Activated T-helper 1 cell treated with anti-CD3 and anti-CD28 coated beads, Interleukin-2, amount 50 U/mL, for 16 hours (primary cell): ENCODE data around the gene FOXN3.
"Not testable (repeated sequence)": the region's sequence is repeated elsewhere in the genome, so short reads cannot be mapped to it uniquely, and the experiment has no call there.

Experiments used
- DNase-seq, 2 donors: peaks; one replicate each; pipeline ENCODE4 v3.0.0-alpha.2; 2020; ENCODE audit warnings: low read depth in 1 of 2, low spot score in 1 of 2

The FOXN3 gene

DNA sequence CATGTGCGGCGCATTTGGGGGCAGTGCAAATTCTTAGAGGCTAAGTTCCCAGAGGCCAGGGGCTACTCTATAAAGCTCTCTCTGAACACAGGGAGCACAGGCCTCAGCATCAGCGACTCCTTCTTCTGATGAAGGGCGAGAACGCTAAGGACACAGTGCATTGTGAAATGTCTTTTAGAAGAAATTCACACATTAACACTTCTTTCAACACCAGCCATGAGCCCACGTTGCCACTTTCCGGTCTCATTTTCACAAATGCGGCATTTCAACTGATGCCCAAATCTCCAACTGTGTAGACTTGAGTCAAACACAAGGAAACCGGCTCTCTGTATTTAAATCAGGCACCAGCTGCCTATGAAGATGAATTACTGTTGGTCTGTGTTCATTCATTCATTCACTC is 162.0 kb downstream of the FOXN3 start:
- DNase-seq = no peak

DNA sequence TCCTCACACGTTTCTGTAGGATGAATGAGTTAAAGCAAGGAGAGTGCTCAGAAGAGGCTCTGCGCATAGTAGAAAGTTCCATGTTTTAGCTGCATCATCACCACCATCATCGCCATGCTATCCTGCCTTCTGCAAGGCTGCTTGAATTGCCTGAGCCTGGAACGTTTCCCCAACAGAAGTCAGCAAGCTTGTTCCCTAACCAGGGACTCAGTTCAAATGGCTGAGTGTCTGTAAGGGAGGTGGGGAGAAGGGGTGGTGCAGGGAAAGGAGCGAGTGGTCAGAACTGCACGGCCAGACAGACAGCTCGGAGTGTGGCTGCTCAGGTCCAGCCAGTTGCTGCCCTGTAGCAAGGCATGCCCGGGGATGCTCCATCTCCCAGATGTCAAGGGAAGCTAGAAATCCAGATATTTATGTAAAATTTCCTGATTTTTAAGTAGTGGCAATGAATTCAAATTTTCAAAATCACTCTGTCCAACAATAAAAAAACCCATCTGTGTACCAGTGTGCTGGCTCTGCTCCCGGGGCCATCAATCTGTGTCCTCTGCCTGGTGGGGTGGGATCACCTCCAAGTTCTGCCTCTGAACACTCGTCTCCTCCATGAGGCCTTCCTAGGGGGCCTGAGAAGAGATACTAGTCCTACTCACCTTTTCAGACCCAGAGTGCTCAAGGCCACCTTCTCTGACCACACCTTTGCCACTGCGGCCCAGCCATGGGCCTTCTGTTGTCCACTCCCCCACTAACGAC is 162.7 kb downstream of the FOXN3 start:
- DNase-seq = no peak

DNA sequence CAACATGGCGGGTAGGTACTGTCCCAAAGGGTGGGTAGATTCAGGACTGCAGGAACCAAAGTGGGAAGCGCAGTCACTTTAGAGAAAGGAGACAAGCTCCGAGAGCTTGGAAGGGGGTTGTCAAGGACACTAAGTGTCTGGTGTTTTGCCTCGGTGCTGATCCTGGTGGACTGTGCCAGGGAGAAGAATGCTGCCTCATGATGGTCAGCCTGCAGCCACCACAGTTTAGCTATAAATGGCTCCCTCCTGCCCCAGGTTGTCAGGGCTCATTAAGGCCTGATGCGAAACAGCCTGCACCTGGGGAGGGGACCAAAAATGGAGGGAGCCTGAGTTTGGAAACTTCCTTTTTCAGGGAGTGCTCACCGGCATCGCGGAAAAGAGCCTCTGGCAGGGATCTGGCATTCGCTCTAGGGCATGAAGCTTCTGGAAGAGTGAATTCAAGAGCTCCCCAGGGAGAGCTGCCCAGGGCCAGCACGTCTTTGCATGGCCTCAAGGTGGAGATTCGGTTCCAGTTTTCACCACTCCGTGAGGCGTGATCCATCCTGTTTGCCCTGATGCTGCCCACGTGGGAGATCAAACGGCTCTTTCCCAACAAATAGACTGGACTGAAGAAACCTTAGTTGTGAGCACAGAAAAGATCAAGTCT is 164.0 kb downstream of the FOXN3 start:
- DNase-seq = no peak

DNA sequence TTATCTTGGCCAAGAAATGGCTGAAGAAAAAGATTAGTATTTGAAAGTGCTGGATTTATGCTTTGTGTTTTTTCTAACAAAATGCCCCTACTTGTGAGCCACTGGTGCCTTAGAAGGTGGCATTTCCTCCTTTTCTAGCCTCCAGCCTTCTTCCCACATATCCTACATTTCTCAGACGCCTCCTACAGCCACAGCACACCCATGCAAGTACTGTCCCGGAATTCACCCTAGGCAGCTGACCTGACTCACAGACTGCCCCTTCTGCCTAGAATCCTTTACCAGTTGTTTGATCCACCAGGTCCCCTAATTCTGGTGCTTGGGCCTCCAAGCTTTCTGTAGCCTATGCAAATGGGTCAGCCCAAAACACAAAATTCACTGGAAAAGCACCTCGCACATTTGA is 166.0 kb downstream of the FOXN3 start:
- DNase-seq = no peak

DNA sequence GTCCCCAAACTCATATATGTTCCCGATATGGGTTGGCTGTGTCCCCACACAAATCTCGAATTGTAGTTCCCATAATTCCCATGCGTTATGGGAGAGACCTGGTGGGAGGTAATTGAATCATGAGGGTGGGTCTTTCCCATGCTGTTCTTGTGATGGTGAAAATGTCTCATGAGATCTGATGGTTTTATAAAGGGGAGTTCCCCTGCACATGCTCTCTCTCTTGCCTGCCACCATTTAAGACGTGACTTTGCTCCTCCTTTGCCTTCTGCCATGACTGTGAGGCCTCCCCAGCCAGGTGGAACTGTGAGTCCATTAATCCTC is 166.4 kb downstream of the FOXN3 start:
- not testable (repeated sequence) for DNase-seq

DNA sequence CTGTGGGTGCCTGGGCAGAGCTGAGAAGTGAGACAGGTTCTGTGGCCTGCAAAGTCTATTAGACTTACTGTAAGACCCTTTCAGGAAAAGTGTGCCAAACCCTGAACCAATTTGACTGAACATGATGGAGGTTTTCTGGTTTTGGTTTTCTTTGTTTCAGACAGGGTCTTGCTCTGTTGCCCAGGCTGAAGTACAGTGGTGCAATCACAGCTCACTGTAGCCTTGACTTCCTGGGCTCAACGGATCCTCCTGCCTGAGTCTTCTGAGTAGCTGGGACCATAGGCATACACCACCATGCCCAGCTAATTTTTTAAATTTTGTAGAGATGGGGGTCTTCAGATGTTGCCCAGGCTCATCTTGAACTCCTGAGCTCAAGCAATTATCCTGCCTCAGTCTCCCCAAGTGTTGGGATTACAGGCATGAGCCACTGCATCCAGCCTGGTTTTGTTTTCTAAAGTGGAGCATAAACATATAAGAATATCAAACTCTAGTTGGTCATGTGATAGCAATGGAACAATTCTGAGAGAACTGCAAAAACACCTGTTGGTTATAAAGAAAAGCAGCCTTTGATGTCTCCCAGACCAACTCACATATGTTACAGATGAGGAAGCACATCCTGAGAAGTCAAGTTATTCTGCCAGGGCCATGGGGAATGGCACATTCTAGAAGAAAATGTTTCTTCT is 166.9 kb downstream of the FOXN3 start:
- no peak for DNase-seq

DNA sequence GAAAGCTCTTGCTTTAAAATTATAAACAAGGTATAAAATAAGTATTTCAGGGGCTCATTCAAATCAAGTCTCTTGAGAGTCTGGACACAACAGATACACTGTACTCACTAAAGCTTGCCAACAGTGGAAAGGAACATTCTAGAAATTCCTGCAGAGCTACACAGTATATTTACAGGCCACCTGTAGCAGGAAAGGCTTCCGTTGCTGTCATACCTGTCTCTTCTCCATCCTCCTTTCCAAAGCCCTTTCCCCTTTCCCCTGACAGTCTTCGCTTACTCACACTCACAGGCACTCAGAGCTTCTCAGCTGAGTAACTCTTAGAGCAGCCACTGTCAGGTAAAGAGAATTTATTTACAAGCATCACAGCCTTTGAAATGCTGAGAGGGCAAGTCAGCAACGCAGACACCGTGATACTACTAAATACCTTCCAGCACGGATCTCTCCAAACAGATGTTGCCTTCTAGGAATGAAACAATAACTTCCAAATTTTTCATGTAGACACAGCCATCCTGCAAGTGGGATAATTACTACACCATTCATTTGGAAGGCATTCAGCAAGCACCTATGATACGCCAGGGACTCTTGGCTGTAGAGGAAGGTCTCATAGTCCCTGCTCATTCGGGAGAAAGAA is 167.9 kb downstream of the FOXN3 start:
- DNase-seq = no peak

DNA sequence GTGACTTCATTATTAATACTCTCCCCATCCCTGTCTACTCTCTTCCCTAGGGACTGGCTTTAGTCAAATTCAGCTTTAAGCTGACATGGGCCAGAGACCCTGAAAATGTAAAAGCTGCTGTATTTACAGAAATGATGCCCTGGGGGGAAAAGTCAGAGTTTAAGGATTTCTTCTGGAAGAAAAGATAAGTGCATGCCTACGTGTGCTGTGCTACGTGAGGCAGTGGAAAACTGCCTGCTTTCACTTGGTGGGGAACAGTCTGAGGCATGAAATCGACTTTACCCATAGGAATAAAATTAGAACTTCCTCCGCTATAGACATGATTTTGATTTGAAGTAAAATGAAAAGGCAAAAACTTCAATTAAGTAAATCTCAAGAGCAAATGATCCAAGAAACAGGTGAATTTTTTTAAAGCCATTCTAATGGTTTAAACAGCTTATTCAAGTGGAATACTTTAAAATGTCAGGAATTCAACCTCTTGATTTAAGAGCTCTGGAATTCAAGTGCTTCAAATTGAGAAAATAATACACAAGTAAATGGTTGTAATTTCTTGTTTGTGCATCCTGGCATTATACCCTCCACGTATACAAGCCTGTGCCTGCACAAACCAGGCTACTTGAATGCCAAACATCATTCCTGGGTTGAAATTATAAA is 168.5 kb downstream of the FOXN3 start:
- no peak for DNase-seq

DNA sequence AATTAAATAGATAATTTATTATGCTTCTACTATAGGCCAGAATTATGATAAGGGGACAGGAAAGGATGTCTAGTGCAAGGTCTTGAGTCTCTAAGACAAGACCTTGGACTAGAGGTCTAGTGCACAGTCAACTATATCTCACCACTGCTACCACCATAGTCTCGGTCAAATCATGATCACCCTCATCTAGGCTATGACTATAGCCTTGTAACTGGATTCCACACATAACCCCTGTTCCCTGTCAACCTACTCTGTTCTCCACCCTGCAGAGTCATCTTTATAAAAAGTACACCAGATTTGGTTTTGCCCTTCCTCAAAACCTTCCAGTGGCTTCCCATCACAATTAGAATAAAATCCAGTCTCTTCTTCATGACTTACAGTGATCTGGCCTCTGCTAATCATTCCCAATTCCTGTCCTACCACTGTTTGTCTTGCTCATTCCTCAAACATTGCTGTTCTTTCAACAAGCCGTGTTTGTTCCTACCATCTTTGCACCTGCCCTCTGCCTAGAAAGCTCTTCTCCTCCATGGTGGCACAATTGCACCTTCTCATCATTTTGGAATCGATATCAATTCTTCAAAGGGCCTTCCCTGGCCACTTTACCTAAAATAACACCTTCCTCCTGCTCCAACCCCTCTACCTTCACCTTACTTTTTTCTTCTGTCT is 169.4 kb downstream of the FOXN3 start:
- DNase-seq = no peak

DNA sequence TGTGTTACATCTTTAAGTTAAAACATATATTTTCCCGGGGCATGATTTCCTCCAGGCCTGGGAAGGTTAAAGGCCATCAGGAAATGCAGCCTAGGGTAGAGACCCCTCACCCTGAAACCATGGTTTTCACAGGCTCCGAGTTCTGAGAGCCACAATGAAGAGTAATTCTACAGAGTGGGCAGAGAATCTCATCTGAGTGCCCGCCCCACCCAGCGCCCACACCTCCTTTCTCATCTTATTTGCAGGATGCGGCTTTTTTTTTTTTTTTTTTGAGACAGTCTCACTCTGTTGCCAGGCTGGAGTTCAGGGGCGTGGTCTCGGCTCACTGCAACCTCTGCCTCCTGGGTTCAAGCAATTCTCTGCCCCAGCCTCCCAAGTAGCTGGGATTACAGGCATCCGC is 170.7 kb downstream of the FOXN3 start:
- no peak for DNase-seq

DNA sequence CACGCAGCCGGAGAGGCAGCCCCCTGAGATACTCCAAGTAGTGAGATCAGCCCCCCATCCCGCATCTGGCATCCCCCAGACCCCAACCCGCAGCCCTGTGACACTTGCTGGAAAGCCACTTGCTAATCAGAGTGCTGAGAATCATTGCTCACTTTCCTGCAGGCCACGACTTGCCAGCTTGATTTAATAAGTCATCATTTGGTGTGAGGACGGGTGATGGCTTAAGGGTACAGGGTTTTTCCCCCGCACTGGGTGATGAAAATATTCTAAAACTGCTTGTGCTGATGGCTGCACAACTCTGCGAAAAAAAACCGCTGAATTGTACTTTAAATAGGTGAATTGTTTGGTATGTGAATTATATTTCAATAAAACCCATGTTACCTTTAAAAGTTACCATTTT is 171.2 kb downstream of the FOXN3 start:
- no peak for DNase-seq

DNA sequence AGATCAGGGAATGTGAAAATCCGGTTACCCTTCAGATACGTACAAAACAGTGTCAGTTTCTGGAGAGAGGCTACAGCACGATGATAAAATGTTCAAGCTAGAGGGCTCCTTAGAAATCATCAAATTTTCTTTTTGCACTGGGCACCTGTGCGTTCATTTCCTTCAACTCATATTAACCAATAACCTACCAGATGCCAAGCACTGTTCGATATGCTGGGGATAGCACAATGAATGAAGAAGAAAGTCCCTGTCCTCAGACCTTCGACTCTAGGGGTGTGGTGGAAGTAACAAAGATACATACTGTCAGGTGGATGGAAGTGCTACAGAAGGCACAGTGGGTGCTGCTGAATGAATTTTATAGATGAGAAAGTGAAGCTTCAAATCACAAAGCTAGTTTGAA is 172.3 kb downstream of the FOXN3 start:
- no peak for DNase-seq

DNA sequence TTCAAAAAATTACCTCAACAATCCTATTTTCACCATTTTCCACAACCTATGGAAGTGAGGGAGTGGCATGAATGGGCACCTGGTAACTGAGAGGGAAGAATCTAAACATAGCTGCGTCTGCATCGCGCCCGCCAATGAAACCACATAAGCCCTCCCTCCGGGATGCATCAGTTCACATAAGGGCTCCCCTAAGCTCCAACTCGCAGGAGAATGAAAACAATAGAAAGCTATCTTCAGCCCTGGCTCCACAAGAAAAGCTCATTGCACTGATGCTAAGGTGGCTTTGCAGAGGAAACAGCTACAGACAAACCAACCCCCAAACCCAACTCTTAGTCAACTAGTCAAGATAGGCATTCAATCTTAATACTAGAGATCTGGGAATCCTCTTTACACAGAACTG is 173.3 kb downstream of the FOXN3 start:
- DNase-seq = no peak

DNA sequence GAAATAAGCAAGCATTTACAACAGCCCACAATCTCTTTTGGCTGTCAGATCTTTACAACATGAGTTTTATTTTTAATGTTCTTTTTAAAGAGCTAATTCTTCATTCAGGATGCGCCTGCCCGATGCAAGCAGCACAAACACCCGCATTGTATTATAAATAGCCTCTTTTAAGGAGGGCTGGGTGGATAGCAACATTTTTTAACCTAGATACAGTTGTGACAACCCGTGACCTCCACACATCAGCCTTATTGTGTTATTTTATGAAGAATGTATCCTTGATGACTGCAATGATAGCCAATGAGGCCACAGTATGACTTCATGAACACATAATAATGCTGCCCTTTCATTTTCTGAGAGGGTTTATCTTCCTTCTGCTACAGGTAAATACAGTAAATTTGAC is 173.7 kb downstream of the FOXN3 start:
- no peak for DNase-seq

DNA sequence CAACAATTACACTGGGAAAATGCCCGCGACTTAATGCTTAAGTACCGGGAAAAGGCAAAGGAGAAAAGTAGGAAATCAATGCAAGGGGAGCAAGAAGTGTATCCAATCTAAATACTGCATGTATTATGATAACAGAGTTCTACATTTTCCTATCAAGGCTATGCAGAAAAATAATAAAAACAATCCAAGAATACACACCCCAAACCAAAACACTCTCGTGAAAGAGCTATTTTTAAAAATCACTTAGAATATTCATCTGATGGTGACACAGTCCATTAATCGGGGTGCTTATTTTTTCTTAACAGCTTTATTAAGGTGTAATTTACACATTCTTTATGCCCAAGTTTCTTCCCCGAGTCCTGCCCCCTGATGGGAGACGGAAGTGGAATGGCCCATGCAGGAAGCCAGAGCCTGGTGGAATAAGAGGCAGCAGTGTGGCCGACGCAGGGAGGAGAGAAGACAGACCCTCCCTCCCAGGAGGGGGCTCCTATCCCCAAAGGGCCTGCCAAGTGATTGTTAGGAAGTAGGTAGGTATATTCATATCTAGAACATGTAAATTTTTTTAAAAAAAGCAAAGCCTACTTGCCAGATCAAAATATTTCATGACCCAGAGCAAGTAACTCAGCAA is 174.3 kb downstream of the FOXN3 start:
- DNase-seq = no peak

DNA sequence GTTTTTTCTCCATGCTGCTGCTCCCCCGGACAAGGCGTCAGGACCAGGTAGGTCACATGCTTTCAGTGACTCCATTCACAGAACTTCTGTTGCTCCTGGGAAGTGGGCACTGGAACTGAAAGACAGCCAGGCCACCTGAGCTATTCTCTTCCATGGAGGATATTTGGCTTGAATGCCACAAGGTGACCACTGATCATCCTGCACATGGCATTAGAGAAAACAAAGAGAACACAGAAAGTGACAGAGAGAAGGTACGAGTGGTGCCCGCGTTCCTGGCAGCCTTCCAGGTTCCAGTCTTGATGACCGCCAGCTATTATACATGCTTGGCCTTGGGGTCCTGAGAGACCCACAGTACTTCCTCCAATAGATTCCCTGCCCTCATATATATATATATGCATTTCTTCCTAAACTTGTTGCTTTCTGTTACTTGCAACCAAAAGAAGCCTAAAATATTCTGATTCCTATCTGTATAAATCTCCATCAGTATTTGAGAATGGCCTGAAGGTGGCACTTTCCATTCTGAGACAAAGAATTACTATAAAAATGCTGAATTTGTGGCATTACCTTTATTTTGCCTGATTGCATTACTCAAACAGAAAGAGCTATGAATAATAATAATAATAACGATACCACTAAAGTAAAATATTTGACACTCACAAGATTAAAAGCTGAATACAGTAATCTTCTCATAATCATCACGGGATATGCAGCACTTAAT is 174.9 kb downstream of the FOXN3 start:
- no peak for DNase-seq

DNA sequence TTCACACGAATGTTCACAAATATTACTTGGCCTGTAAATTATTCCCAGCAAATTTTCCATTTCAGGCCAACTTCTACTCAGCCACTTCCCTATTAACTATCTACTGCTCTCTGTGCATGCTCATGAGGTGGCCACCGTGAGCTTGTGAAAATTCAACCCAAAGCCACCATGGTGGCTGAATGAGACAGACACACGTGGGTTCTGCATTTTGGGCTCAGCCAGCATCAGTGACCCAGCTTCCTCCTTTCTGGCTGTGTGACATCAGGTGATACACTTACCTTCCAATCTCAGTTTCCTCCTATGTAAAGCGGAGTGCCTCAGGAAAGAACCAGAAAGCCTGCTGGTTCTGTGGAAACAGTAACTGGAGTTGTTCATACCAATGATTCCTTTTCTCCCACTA is 175.8 kb downstream of the FOXN3 start:
- no peak for DNase-seq

DNA sequence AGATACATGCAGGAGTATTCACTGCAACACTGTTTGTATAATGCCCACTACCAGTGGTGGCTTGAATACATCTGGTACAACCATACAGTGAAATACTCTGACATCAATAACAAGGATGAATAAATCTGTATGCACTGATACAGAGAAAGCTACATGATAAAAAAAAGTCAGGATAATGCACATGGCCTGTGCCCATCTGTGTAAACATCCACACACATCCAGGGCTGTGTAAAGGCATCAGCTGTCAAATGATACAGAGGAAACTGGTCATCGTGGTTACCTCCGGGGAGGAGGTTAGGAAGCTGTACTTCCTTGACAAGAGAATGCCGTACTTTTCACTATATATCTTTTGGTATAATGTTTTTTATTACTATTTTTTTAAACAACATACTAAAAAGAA is 176.6 kb downstream of the FOXN3 start:
- DNase-seq = no peak

DNA sequence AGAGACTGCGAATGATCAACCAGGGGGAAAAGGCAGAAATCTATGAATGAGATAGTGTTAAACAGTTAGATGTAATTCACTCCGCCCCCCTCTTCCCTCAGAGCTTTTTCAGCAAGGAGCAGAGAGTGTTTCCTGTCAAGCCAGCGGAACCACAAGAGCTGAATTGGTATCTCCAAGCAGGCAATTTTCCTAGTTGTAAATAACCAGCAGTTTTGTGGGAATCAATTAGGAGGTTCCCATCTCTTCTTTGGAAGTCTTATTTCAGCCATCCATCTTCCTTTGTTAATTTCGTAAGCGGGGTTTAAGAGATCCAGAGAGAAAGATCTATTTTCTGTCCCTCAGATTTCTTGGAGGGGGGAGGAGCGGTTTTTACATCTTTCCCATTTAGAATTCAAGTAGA is 178.0 kb downstream of the FOXN3 start:
- no peak for DNase-seq

DNA sequence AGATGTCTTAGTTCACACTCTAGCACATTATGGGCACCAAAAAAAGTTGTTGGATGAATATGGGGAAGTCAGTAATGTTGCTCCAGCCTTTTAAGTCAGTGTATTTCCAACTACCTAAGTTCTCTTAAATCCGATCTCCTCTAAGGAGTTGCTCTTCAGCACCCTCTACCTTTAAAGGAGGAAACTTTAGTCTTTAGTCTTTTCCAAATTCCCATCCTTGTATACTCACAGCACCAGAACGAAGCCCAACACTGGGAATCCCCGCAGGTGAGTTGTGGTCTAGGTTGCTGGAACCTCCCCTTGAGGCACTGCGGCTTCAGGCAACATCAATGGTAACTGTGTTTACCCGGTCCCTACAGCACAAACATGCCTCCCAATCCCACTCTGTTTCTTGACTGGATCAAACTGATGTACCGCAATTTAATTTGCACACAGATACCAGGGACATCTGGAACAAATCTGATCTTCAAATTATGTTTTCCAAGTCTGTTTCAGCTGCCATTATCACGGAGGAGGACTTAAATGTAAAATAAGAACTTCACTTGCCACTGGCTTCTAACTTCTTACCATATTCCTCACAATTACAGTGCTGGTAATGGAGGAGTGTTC is 179.0 kb downstream of the FOXN3 start:
- DNase-seq = no peak
